AG04450 (cell line): ENCODE results near the gene TRIM34. TPM values are rescaled to one million over a fixed set of nuclear protein-coding genes. Genes with fewer than 3 reads are reported as not detected.
"Not testable (repeated sequence)": the region's sequence is repeated elsewhere in the genome, so short reads cannot be mapped to it uniquely, and the experiment has no call there.

Experiments
- CTCF ChIA-PET: fragments of 300-600, 350-600 bp; formaldehyde crosslinking; extraction: SDS; loops from one replicate; lab custom pipeline; 2022; ENCODE audit warnings: antibody characterized with exemption, inconsistent platforms; lab: Charles Lee
- POLR2A ChIA-PET: fragments of 350-600 bp; formaldehyde crosslinking; extraction: SDS; loops from one replicate; lab custom pipeline; 2021; ENCODE audit warnings: antibody characterized with exemption, inconsistent platforms; lab: Yijun Ruan, JAX
- DNase-seq: peaks from one replicate; pipeline ENCODE4 v3.0.0-alpha.2; 2011; ENCODE audit warnings: low read depth, low spot score
- H3K27ac ChIP-seq: one replicate; pipeline ENCODE4 v1.5.1; 2012; ENCODE audit warnings: low read depth, low read length, control low read depth
- H3K27me3 ChIP-seq: one replicate; pipeline ENCODE4 v1.6.0; 2012; ENCODE audit warnings: low read length; ENCODE audit not compliant: control insufficient read depth, insufficient read depth
- H3K4me3 ChIP-seq: 2 replicates; pipeline ENCODE4 v1.5.1; 2011; ENCODE audit warnings: mild to moderate bottlenecking, low read depth, low read length, control low read depth
- H3K9me3 ChIP-seq: 2 replicates; pipeline ENCODE4 v1.5.1; 2012; ENCODE audit warnings: low read length; ENCODE audit not compliant: control insufficient read depth, insufficient read depth
- CTCF ChIP-seq: IDR thresholded peaks from 2 replicates; pipeline ENCODE4 v1.5.1; 2011; ENCODE audit warnings: low read depth, low read length, control low read depth, inconsistent platforms
- polyA plus RNA-seq: library from polyadenylated mRNA; depleted of rRNA; stranded (reverse); fragments of >200 nt; gene quantifications from 2 replicates; pipeline ENCODE4 v1.2.3, GENCODE V29; 2011

The TRIM34 gene
- polyA plus RNA-seq, 1 experiment, result 18.3 TPM

- H3K4me3 ChIP-seq, result peak within 1 kb of the TSS; percentile 64
- no peak for TF ChIP-seq CTCF
- H3K9me3 ChIP-seq, result no peaks in the 10 kb centered on the region
- CTCF ChIA-PET, result interaction anchor here (0.5 to 1.5 kb wide), 4 partner anchors 34 to 208 kb away, joined by 3 to 4 read pairs (median 4); partner anchors contain the start of gene TRIM22
- H3K27ac ChIP-seq, result peak within 1 kb of the TSS; percentile 43
- no peaks in the 10 kb centered on the region for H3K27me3 ChIP-seq
- DNase-seq, result no peak
- POLR2A ChIA-PET, result interaction anchor here (1.0 kb wide), 1 partner anchor 25 kb away, joined by 3 read pairs; no protein-coding TSS in a partner anchor
Observed at GRCh38 chr11:5596607-5597201, 28.1 kb upstream of the TRIM34 start, which contains the start of gene TRIM6. TRIM6 (plus strand) TSS chr11:5596637; CDS start chr11:5596898, 261 bp downstream.

GRCh38 chr11:5597953-5598352 lies 26.8 kb upstream of the TRIM34 start:
- Histone ChIP-seq H3K9me3 (no peaks in the 10 kb centered on the region), H3K27me3 (no peaks in the 10 kb centered on the region), H3K4me3 (no peak overlapping the region), H3K27ac (no peak overlapping the region)
- ChIA-PET CTCF (interaction anchor here (1.5 to 2.0 kb wide), 2 partner anchors 87 to 207 kb away, joined by 4 to 7 read pairs; partner anchors contain the start of gene TRIM5), POLR2A (no interaction called here)
- TF ChIP-seq CTCF, result no peak
- no peak for DNase-seq

- no peaks in the 10 kb centered on the region for H3K27me3 ChIP-seq
- H3K27ac ChIP-seq, result peak overlapping the region; percentile 39
- no peak overlapping the region for H3K4me3 ChIP-seq
- peak; percentile 97 for TF ChIP-seq CTCF
- no peaks in the 10 kb centered on the region for H3K9me3 ChIP-seq
- ChIA-PET CTCF (interaction anchor here (0.5 to 1.6 kb wide), 20 partner anchors 10 to 304 kb away, joined by 3 to 14 read pairs (median 3); partner anchors contain the start of genes TRIM22 and TRIM5), POLR2A (no interaction called here)
- DNase-seq, result peak; percentile 80
Observed at GRCh38 chr11:5600374-5600851, 24.4 kb upstream of the TRIM34 start.

- DNase-seq, H3K9me3 ChIP-seq, CTCF ChIA-PET, H3K4me3 ChIP-seq, H3K27me3 ChIP-seq, H3K27ac ChIP-seq, POLR2A ChIA-PET: not testable (repeated sequence)
Observed at GRCh38 chr11:5602791-5603190, 22.0 kb upstream of the TRIM34 start.

GRCh38 chr11:5603326-5603725 lies 21.5 kb upstream of the TRIM34 start:
- no peak for TF ChIP-seq CTCF
- no peak overlapping the region for H3K4me3 ChIP-seq
- no peak overlapping the region for H3K27ac ChIP-seq
- no peaks in the 10 kb centered on the region for H3K27me3 ChIP-seq
- no peaks in the 10 kb centered on the region for H3K9me3 ChIP-seq
- POLR2A ChIA-PET, result no interaction called here
- CTCF ChIA-PET, result no interaction called here
- no peak for DNase-seq
